Heart right ventricle (tissue), 16 donors: ENCODE results near the gene SIN3A. TPM values are rescaled to one million over a fixed set of nuclear protein-coding genes. Genes with fewer than 3 reads are reported as not detected.
"Not testable (repeated sequence)": the region's sequence is repeated elsewhere in the genome, so short reads cannot be mapped to it uniquely, and the experiment has no call there.

Experiments used
- ATAC-seq, 8 donors: fragments of 200-7000 bp; cut with Tn5 transposase; one replicate each; pipeline ENCODE4 v1.9.1; 2020; ENCODE audit warnings: mild to moderate bottlenecking in 8 of 8, moderate library complexity in 8 of 8, moderate number of reproducible peaks in 1 of 8
- DNase-seq, 2 donors: peaks; one replicate each; pipeline ENCODE4 v3.0.0-alpha.2; 2020
- H3K27ac ChIP-seq, 10 donors: fragments of 200-600 bp; sonication (generic) in 2 of 10; one replicate each; pipeline versions ENCODE4 v1.5.0 to v1.8.0; 2020 to 2022; ENCODE audit warnings: mild to moderate bottlenecking in 3 of 10
- H3K27me3 ChIP-seq, 7 donors: fragments of 200-600 bp; one replicate each; pipeline ENCODE4 v1.8.0; 2021 to 2022; ENCODE audit warnings: mild to moderate bottlenecking in 2 of 7
- H3K36me3 ChIP-seq, 9 donors: fragments of 200-600 bp; sonication (generic) in 1 of 9; one replicate each; pipeline versions ENCODE4 v1.5.0 to v1.8.0; 2020 to 2022; ENCODE audit warnings: mild to moderate bottlenecking in 2 of 9
- H3K4me1 ChIP-seq, 9 donors: fragments of 200-600 bp; sonication (generic) in 1 of 9; one replicate each; pipeline versions ENCODE4 v1.5.0 to v1.8.0; 2020 to 2022; ENCODE audit warnings: mild to moderate bottlenecking in 4 of 9
- H3K4me3 ChIP-seq, 10 donors: fragments of 200-600 bp; sonication (generic) in 2 of 10; one replicate each; pipeline versions ENCODE4 v1.5.0 to v1.8.0; 2020 to 2022; ENCODE audit warnings: mild to moderate bottlenecking in 7 of 10, moderate library complexity in 2 of 10
- H3K9me3 ChIP-seq, 11 donors: fragments of 200-600 bp in 10 of 11; sonication (generic) in 2 of 11; one replicate each; pipeline versions ENCODE4 v1.5.0 to v1.8.0; 2013 to 2022; ENCODE audit warnings: mild to moderate bottlenecking in 2 of 11, control low read depth in 1 of 11, moderate library complexity in 1 of 11
- WGBS, 2 donors: extraction: QIAGEN DNeasy Blood & Tissue Kit; methylation state at CpG; one replicate each; pipeline ENCODE4 v1.1.7; 2013; ENCODE audit warnings: inconsistent platforms in 1 of 2; 5-methylcytosine and 5-hydroxymethylcytosine counted together
- intact Hi-C, 10 donors: fragments of 100-400 bp; cut with DNase I; formaldehyde crosslinking; loops; one replicate each; pipeline versions ENCODE4 v1.11.1 to v1.14.2; 2022
- polyA plus RNA-seq, 2 donors: library from polyadenylated mRNA; stranded (reverse); fragments of 200-250 nt; gene quantifications; one replicate each; pipeline ENCODE4 v1.2.3, GENCODE V29; 2013
- total RNA-seq, 10 donors: library from RNA; stranded (reverse); fragmentation: NEBNext Ultra II Directional in 3 of 10; extraction: Animal tissue kit (Norgen Biotek cat#: 25700) in 3 of 10; gene quantifications; one replicate each; pipeline versions ENCODE4 v1.2.1 to v1.2.4, GENCODE V29; 2021 to 2023
- TF ChIP-seq, protein P1 (sequence below), 9 donors: fragments of 200-600 bp; sonication (generic) in 2 of 9; IDR thresholded peaks; one replicate each; pipeline versions ENCODE4 v1.5.0 to v1.8.0; 2021 to 2022; ENCODE audit warnings: antibody characterized with exemption in 9 of 9, mild to moderate bottlenecking in 5 of 9, moderate library complexity in 1 of 9
- donor health status: Arrhythmogenic right ventricular cardiomyopathy.
- donor health status: ischemic (EF 13 %, LVEDD 7.1; RV severe dilation, severe dysfunction).
- donor health status: healthy with polysubstance abuse.
- donor health status: DM: no; HTN: yes; CAD: no.
- donor health status: DM: no; HTN: no; CAD: no.
- donor health status: ischemic (EF 25% LVEDD 6.9; RV normal size, moderate dysfunction).
- donor health status: ischemic (EF 25% LVEDD 5.7; RV mildly dilated, moderate dysfunction).
- donor health status: healthy.
- donor health status: DM: yes; HTN: yes; CAD: no.
- donor health status: Ischemic cardiomyopathy.
- donor health status: ischemic (EF 35%, LVEDD 5.7; RV mildly dilated, moderate dysfunction).
- donor health status: nonischemic (EF 11% LVEDD 7.7; RV severe dilation, severe dysfunction).
- donor health status: DM: yes; HTN: yes; CAD: no.
- donor health status: PGD.
- donor health status: ischemic (EF 29% LVEDD 5.4; RV normal size, mild dysfunction).
- donor health status: nonischemic (EF 23%, LVEDD 6.1; RV moderate dilation, normal function).

The SIN3A gene
- total and polyA plus RNA-seq, 12 donors = 7.9 to 41.8 (median 29.3) TPM

DNA sequence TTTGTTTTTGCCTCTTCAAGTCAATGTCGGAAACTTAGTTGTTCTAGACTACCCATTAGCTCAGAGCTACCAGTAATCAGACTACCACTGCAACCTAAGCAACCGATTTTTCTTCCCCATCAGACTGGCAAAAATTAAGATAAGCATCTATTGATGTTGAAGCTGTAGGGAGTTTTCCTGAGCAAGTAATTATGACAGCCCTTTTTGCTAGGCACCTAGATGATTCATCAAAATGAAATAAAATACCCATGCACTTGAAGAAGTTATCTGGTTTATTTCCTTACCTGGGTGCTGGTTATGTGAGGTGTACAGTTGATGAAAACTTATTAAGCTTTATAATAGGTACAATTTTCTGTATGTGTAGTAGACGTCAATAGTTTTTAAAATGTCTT is 116.2 kb downstream of the SIN3A start:
- WGBS, 2 donors = 44 to 48% methylated on average over 3 of the region's 3 CpGs
- peaks cover 4 to 24% (median 13%) of the 10 kb centered on the region in 9 donors for H3K4me1 ChIP-seq
- peak overlapping the region in 9 of 10 donors; percentile 37 to 88 (median 64) for H3K27ac ChIP-seq
- ATAC-seq = no peak
- no peak for DNase-seq
- H3K36me3 ChIP-seq = peaks cover 0 to 20% (median 0%) of the 10 kb centered on the region in 9 donors
- intact Hi-C loops = loop anchor here in 1 of 10 donors (10.0 kb wide), 1 partner anchor 311 kb away; the partner anchor contains the start of gene PPCDC
- peak overlapping the region; percentile 67 to 83 (median 78) for H3K4me3 ChIP-seq
- TF ChIP-seq, protein P1, sequence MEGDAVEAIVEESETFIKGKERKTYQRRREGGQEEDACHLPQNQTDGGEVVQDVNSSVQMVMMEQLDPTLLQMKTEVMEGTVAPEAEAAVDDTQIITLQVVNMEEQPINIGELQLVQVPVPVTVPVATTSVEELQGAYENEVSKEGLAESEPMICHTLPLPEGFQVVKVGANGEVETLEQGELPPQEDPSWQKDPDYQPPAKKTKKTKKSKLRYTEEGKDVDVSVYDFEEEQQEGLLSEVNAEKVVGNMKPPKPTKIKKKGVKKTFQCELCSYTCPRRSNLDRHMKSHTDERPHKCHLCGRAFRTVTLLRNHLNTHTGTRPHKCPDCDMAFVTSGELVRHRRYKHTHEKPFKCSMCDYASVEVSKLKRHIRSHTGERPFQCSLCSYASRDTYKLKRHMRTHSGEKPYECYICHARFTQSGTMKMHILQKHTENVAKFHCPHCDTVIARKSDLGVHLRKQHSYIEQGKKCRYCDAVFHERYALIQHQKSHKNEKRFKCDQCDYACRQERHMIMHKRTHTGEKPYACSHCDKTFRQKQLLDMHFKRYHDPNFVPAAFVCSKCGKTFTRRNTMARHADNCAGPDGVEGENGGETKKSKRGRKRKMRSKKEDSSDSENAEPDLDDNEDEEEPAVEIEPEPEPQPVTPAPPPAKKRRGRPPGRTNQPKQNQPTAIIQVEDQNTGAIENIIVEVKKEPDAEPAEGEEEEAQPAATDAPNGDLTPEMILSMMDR (IDR thresholded peaks at IDR 0.05) = no peak
- H3K27me3 ChIP-seq = no peaks in the 10 kb centered on the region
- H3K9me3 ChIP-seq = no peaks in the 10 kb centered on the region

DNA sequence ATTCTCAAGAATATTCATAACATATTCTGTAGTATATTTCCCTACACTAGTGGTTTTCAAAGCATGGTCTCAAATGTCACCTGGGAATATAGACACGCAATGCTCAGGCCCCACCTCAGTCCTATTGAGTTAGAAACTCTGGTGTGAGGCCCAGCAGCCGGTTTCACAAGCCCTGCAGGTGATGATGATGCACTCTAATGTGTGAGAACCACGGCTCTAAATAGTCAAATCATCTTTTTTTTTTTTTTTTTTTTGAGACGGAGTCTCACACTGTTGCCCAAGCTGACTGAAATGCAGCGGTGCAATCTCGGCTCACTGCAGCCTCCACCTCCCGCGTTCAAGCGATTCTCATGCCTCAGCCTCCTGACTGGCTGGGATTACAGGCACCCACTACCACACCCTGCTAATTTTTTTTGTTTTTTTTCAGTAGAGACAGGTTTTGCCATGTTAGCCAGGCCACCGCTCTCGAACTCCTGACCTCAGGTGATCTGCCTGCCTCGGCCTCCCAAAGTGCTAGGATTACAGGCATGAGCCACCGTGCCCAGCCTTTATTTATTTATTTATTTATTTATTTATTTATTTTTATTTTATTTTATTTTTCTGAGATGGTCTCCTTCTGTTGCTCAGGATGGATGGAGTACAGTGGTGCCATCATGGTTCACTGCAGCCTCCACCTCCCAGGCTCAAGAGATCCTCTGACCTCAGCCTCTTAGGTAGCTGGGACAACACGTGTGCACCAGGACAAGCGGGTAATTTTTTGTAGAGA is 117.7 kb downstream of the SIN3A start:
- not testable (repeated sequence) for H3K27me3 ChIP-seq, H3K4me3 ChIP-seq, H3K9me3 ChIP-seq, ATAC-seq, H3K36me3 ChIP-seq, DNase-seq, H3K27ac ChIP-seq
- intact Hi-C loops = loop anchor here in 1 of 10 donors (10.0 kb wide), 1 partner anchor 309 kb away; the partner anchor contains the start of gene PPCDC
- WGBS, 2 donors = 93% methylated on average over 15 of the region's 15 CpGs
- peaks cover 4 to 24% (median 13%) of the 10 kb centered on the region in 9 donors for H3K4me1 ChIP-seq

DNA sequence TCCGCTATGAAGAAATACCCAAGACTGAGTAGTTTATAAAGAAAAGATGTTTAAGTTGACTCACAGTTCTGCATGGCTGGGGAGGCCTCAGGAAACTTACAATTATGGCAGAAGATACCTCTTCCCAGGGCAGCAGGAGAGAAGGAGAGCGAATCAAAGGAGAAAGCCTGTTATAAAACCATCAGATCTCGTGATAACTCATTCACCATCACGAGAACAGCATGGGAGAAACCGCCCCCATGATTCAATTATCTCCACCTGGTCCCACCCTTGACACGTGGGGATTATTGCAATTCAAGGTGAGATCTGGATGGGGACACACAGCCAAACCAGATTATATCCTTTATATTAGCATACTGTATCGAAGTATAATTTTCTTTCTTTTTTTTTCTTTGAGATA is 119.4 kb downstream of the SIN3A start:
- not testable (repeated sequence) for H3K9me3 ChIP-seq, H3K27me3 ChIP-seq, DNase-seq, H3K27ac ChIP-seq, H3K36me3 ChIP-seq, H3K4me3 ChIP-seq, ATAC-seq
- 78 to 79% methylated on average over 7 of the region's 7 CpGs for WGBS, 2 donors
- peaks cover 4 to 20% (median 13%) of the 10 kb centered on the region in 9 donors for H3K4me1 ChIP-seq
- intact Hi-C loops = loop anchor here in 1 of 10 donors (10.0 kb wide), 1 partner anchor 307 kb away; the partner anchor contains the start of gene PPCDC

DNA sequence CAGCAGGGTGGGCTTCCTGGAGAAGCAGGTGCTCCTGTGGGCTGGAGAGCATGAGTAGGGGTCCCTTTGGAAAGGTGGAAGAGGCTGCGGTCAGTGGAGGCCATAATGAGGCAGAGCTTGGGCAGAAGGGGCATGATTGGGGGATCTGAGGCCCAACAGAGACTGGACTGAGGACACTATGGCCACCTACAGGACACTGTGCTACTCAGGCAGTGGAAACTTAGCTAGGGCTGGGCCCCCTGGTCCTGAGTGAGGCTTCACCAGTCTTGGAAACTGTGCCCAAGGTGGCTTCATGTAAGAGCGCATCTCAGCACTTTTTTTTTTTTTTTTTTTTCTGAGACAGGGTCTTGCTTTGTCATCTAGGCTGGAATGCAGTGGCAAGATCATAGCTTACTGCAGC is 121.9 kb downstream of the SIN3A start:
- Histone ChIP-seq H3K4me3 (no peak overlapping the region), H3K27ac (no peak overlapping the region), H3K36me3 (no peaks in the 10 kb centered on the region), H3K9me3 (no peaks in the 10 kb centered on the region), H3K27me3 (no peaks in the 10 kb centered on the region), H3K4me1 (no peaks in the 10 kb centered on the region)
- ATAC-seq (no peak), DNase-seq (no peak)
- TF ChIP-seq, protein P1 (IDR thresholded peaks at IDR 0.05) = no peak
- intact Hi-C loops = loop anchor here in 2 of 10 donors (10.0 kb wide), 2 partner anchors 55 to 115 kb away; no protein-coding TSS in a partner anchor
- 91 to 95% methylated on average over 2 of the region's 2 CpGs for WGBS, 2 donors

DNA sequence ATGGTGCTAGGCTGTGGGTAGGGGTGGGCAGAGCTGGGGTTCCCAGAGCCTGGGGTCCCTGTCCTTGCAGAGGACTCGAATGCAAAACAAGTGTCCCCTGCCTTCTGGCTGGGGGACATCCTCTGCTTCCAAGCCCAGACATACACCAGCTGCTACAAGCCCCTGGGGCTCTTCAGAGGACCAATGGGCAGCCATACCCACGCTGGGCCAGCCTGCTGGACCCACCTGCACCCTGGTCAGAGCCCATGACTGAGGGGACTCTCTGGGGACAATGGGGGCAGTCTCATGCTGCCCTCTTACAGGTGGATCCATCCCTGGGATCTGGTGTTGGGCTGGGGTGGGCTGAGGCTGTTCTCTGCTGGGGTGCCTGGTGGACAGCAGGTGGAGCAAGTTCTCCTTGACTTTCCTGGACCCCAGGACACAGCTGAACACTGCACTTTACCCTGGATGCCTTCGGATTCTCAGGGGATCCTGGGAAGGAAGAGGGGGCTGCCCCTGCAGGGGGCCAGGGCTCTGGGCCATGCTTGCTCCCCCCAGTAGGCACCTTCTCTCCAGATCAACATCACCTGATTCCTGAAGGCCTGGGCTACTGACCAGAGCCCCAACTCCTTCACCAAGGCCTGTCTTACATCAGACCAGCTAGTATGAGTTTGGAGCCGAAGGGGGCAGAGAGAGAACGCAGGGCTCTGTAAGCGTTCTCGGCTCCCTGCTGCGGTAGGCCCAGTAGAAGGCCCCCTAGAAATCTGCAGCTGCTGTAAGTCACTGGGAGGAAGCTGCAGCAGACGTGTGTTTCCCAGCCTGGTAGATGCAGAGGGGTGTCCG is 122.8 kb downstream of the SIN3A start:
- no peaks in the 10 kb centered on the region for H3K36me3 ChIP-seq
- ATAC-seq (no peak), DNase-seq (no peak)
- WGBS, 2 donors = 76% methylated on average over 10 of the region's 10 CpGs
- no peaks in the 10 kb centered on the region for H3K4me1 ChIP-seq
- intact Hi-C loops = loop anchor here in 2 of 10 donors (10.0 kb wide), 2 partner anchors 56 to 114 kb away; no protein-coding TSS in a partner anchor
- no peaks in the 10 kb centered on the region for H3K9me3 ChIP-seq
- no peak overlapping the region for H3K27ac ChIP-seq
- no peak overlapping the region for H3K4me3 ChIP-seq
- TF ChIP-seq, protein P1 (IDR thresholded peaks at IDR 0.05) = no peak
- no peaks in the 10 kb centered on the region for H3K27me3 ChIP-seq
